GDM1 (cell line): ENCODE results near the gene LRRK2.
"Not testable (repeated sequence)": the region's sequence is repeated elsewhere in the genome, so short reads cannot be mapped to it uniquely, and the experiment has no call there.

ENCODE experiments used
- DNase-seq: peaks from one replicate; lab custom pipeline; 2025; lab: John Stamatoyannopoulos, UW

Gene LRRK2

GRCh38 chr12:40248585-40249297 lies 23.9 kb downstream of the LRRK2 start:
- DNase-seq: no peak

GRCh38 chr12:40250652-40251051 lies 25.9 kb downstream of the LRRK2 start:
- DNase-seq: not testable (repeated sequence)

- DNase-seq: no peak
Measured at GRCh38 chr12:40253936-40254335, 29.1 kb downstream of the LRRK2 start.

- no peak for DNase-seq
Measured at GRCh38 chr12:40254455-40255085, 29.8 kb downstream of the LRRK2 start.

GRCh38 chr12:40258371-40258770 lies 33.6 kb downstream of the LRRK2 start:
- no peak for DNase-seq

- DNase-seq: no peak
Measured at GRCh38 chr12:40261937-40262336, 37.1 kb downstream of the LRRK2 start.

GRCh38 chr12:40262657-40263056 lies 37.9 kb downstream of the LRRK2 start:
- no peak for DNase-seq

- DNase-seq: no peak
Measured at GRCh38 chr12:40263616-40264409, 39.0 kb downstream of the LRRK2 start.

GRCh38 chr12:40271981-40272664 lies 47.3 kb downstream of the LRRK2 start:
- DNase-seq: no peak

- DNase-seq: no peak
Measured at GRCh38 chr12:40281791-40282364, 57.1 kb downstream of the LRRK2 start.

- no peak for DNase-seq
Measured at GRCh38 chr12:40286583-40286982, 61.8 kb downstream of the LRRK2 start.

GRCh38 chr12:40287369-40287975 lies 62.7 kb downstream of the LRRK2 start:
- no peak for DNase-seq

GRCh38 chr12:40292788-40293429 lies 68.1 kb downstream of the LRRK2 start:
- DNase-seq: no peak

GRCh38 chr12:40298341-40298740 lies 73.5 kb downstream of the LRRK2 start:
- DNase-seq: no peak

- no peak for DNase-seq
Measured at GRCh38 chr12:40300490-40300889, 75.7 kb downstream of the LRRK2 start.

- no peak for DNase-seq
Measured at GRCh38 chr12:40309001-40309400, 84.2 kb downstream of the LRRK2 start.

- DNase-seq: no peak
Measured at GRCh38 chr12:40310211-40310610, 85.4 kb downstream of the LRRK2 start.

GRCh38 chr12:40312196-40312595 lies 87.4 kb downstream of the LRRK2 start:
- DNase-seq: no peak

- no peak for DNase-seq
Measured at GRCh38 chr12:40312982-40313576, 88.3 kb downstream of the LRRK2 start.

GRCh38 chr12:40313928-40314327 lies 89.1 kb downstream of the LRRK2 start:
- DNase-seq: no peak

- DNase-seq: no peak
Measured at GRCh38 chr12:40314927-40315326, 90.1 kb downstream of the LRRK2 start.
